NCI-H1048 (cell line): ENCODE data around the gene UBR2.
A peak's percentile ranks its signal among the peaks of the same experiment; 100 is the strongest.

Experiments
- DNase-seq: peaks from one replicate; lab custom pipeline; 2025; lab: John Stamatoyannopoulos, UW

Gene UBR2

GRCh38 chr6:42563697-42564505 lies at the start of gene UBR2:
TSS of gene UBR2 (plus strand) at chr6:42564029. CDS start at chr6:42564320, 291 bp downstream.
- DNase-seq = peak; percentile 96

GRCh38 chr6:42514745-42515144 lies 49.1 kb upstream of the UBR2 start:
- DNase-seq = no peak

- no peak for DNase-seq
These were observed 44.0 kb upstream of the UBR2 start for GRCh38 chr6:42519779-42520178.

GRCh38 chr6:42520786-42521607 lies 42.8 kb upstream of the UBR2 start:
- DNase-seq = no peak

- DNase-seq = no peak
These were observed 41.8 kb upstream of the UBR2 start for GRCh38 chr6:42522036-42522435.

GRCh38 chr6:42522942-42523814 lies 40.7 kb upstream of the UBR2 start:
- DNase-seq = no peak

- no peak for DNase-seq
These were observed 38.6 kb upstream of the UBR2 start for GRCh38 chr6:42525206-42525605.

- DNase-seq = no peak
These were observed 37.2 kb upstream of the UBR2 start for GRCh38 chr6:42526616-42527015.

- no peak for DNase-seq
These were observed 36.6 kb upstream of the UBR2 start for GRCh38 chr6:42527204-42527603.

- no peak for DNase-seq
These were observed 33.5 kb upstream of the UBR2 start for GRCh38 chr6:42530296-42530695.

- no peak for DNase-seq
These were observed 33.1 kb upstream of the UBR2 start for GRCh38 chr6:42530751-42531150.

- peak; percentile 35 for DNase-seq
These were observed 31.7 kb upstream of the UBR2 start for GRCh38 chr6:42532038-42532669.

GRCh38 chr6:42533794-42534193 lies 30.0 kb upstream of the UBR2 start:
- DNase-seq = no peak

GRCh38 chr6:42537536-42537935 lies 26.3 kb upstream of the UBR2 start:
- no peak for DNase-seq

- DNase-seq = no peak
These were observed 24.7 kb upstream of the UBR2 start for GRCh38 chr6:42539135-42539534.

- DNase-seq = no peak
These were observed 18.5 kb upstream of the UBR2 start for GRCh38 chr6:42545226-42545773.

- DNase-seq = peak; percentile 58
These were observed 16.2 kb upstream of the UBR2 start for GRCh38 chr6:42547407-42548329.

- DNase-seq = no peak
These were observed 13.6 kb upstream of the UBR2 start for GRCh38 chr6:42550277-42550676.

- no peak for DNase-seq
These were observed 12.6 kb upstream of the UBR2 start for GRCh38 chr6:42551217-42551616.

- DNase-seq = no peak
These were observed 11.4 kb upstream of the UBR2 start for GRCh38 chr6:42552380-42552779.
